Measurements from ENCODE around the gene VWA2. TPM values are rescaled to one million over a fixed set of nuclear protein-coding genes. Genes with fewer than 3 reads are reported as not detected.

VWA2 gene
- total RNA-seq, 1 experiment from 2014 or later = 1.6 TPM

- Mint-ChIP-seq H3K9me3 (peaks cover 15 to 16% of the 10 kb centered on the region in 2 experiments), H3K27ac (no peak overlapping the region), H3K4me3 (no peak overlapping the region), H3K36me3 (ENCODE audit: insufficient read depth in 1 of 3, low read depth in 3 of 3) (peaks cover 18 to 28% (median 18%) of the 10 kb centered on the region in 3 experiments), H3K27me3 (ENCODE audit: low read depth) (peaks cover 2% of the 10 kb centered on the region; the same call in 1 of the 2 replicates), H3K4me1 (no peaks in the 10 kb centered on the region)
- H3K18ac ChIP-seq (ENCODE audit: insufficient read length, low read depth, low read length) = no peak overlapping the region
- H4K8ac ChIP-seq (replicated peaks; ENCODE audit: insufficient read length, low read depth, low read length) = no peak overlapping the region
- H2BK20ac ChIP-seq (ENCODE audit: low read depth, low read length, poor library complexity, severe bottlenecking) = no peak overlapping the region
- TF ChIP-seq CTCF (conservative IDR thresholded peaks at IDR 0.05) = no peak
- H4K5ac ChIP-seq (ENCODE audit: insufficient read length, low read depth, low read length) = no peak overlapping the region
- H3K14ac ChIP-seq (ENCODE audit: insufficient read depth, low read length) = no peak overlapping the region
- no peaks in the 10 kb centered on the region for H3K79me2 ChIP-seq (ENCODE audit: insufficient read depth, low read length)
- no peaks in the 10 kb centered on the region for H3K79me1 ChIP-seq (ENCODE audit: insufficient read depth, low read depth, low read length, poor library complexity, severe bottlenecking)
- no peak overlapping the region for H3K23ac ChIP-seq (ENCODE audit: insufficient read length, low read depth, low read length)
- H2BK120ac ChIP-seq (ENCODE audit: low read depth, low read length, poor library complexity, severe bottlenecking) = no peak overlapping the region
- H3K27ac ChIP-seq (ENCODE audit: insufficient read length, low read depth, low read length) = no peak overlapping the region
- H2BK5ac ChIP-seq (ENCODE audit: insufficient read length, low read length) = no peak overlapping the region
- no peak overlapping the region for H2BK15ac ChIP-seq (ENCODE audit: low read depth, low read length)
- H3K23me2 ChIP-seq (ENCODE audit: insufficient read length, low read depth, low read length, poor library complexity, severe bottlenecking) = no peaks in the 10 kb centered on the region
- H3K9ac ChIP-seq (ENCODE audit: extremely low read depth, insufficient read length, low read length) = no peak overlapping the region
- peaks cover 7% of the 10 kb centered on the region for H3K9me3 ChIP-seq (ENCODE audit: control insufficient read depth, low read depth, low read length)
- H3K4ac ChIP-seq (ENCODE audit: low read depth, low read length) = no peak overlapping the region
- no peaks in the 10 kb centered on the region for H4K20me1 ChIP-seq (ENCODE audit: control insufficient read depth, insufficient read depth, insufficient read length)
- no peak overlapping the region for H3K56ac ChIP-seq (ENCODE audit: insufficient read length, low read depth, low read length)
- H3K4me2 ChIP-seq (ENCODE audit: insufficient read depth, insufficient read length, low read length) = no peak overlapping the region
- H3K4me1 ChIP-seq (ENCODE audit: insufficient read depth, low read length) = no peaks in the 10 kb centered on the region
- no peak overlapping the region for H3T11ph ChIP-seq (ENCODE audit: low read length)
- H4K91ac ChIP-seq (ENCODE audit: insufficient read length, low read depth, low read length) = no peak overlapping the region
- no peaks in the 10 kb centered on the region for H3K27me3 ChIP-seq (ENCODE audit: insufficient read depth, low read length)
- H2AK5ac ChIP-seq (ENCODE audit: insufficient read length, low read length) = no peak overlapping the region
- H2AFZ ChIP-seq (ENCODE audit: low read length) = no peak overlapping the region
- H2BK12ac ChIP-seq (ENCODE audit: insufficient read length, low read depth, low read length) = no peak overlapping the region
- no peak for DNase-seq
Observed at GRCh38 chr10:114294549-114294948, 55.5 kb downstream of the VWA2 start.
